BJ (cell line): ENCODE results near the gene ACKR2. TPM values are rescaled to one million over a fixed set of nuclear protein-coding genes. Genes with fewer than 3 reads are reported as not detected.

Source experiments
- CTCF ChIA-PET: fragments of 350-600 bp; formaldehyde crosslinking; extraction: SDS; loops from one replicate; lab custom pipeline; 2021; ENCODE audit warnings: antibody characterized with exemption, inconsistent platforms; lab: Yijun Ruan, JAX
- POLR2A ChIA-PET: fragments of 300-600 bp; sonication (Branson Sonifier 250); formaldehyde crosslinking; extraction: SDS; loops from one replicate; lab custom pipeline; 2021; ENCODE audit warnings: antibody characterized with exemption; lab: Charles Lee
- DNase-seq: peaks from one replicate; pipeline ENCODE4 v3.0.0-alpha.2; 2011; ENCODE audit warnings: low read depth
- H3K27me3 ChIP-seq: 2 replicates; pipeline ENCODE4 v1.6.0; 2011; ENCODE audit warnings: low read length; ENCODE audit not compliant: control insufficient read depth, insufficient read depth
- H3K36me3 ChIP-seq: 2 replicates; pipeline ENCODE4 v1.5.1; 2011; ENCODE audit warnings: low read length; ENCODE audit not compliant: control insufficient read depth, insufficient read depth
- H3K4me3 ChIP-seq: 2 replicates; pipeline ENCODE4 v1.5.1; 2011; ENCODE audit warnings: low read depth, mild to moderate bottlenecking, control low read depth, low read length
- CTCF ChIP-seq: IDR thresholded peaks from 2 replicates; pipeline ENCODE4 v1.5.1; 2011; ENCODE audit warnings: low read depth, mild to moderate bottlenecking, control low read depth, inconsistent platforms, low read length, moderate library complexity; ENCODE audit not compliant: insufficient read depth
- polyA plus RNA-seq: library from polyadenylated mRNA; depleted of rRNA; stranded (reverse); fragments of >200 nt; gene quantifications from 2 replicates; pipeline ENCODE4 v1.2.3, GENCODE V29; 2011

The ACKR2 gene
- polyA plus RNA-seq, 1 experiment, result 0.15 TPM

GRCh38 chr3:42855547-42856380 lies 46.5 kb downstream of the ACKR2 start:
- Histone ChIP-seq H3K36me3 (no peaks in the 10 kb centered on the region), H3K27me3 (peaks cover 4% of the 10 kb centered on the region), H3K4me3 (no peak overlapping the region)
- POLR2A ChIA-PET, result no interaction called here
- DNase-seq, result no peak
- CTCF ChIA-PET, result interaction anchor here (0.9 to 1.4 kb wide), 2 partner anchors 16 to 24 kb away, joined by 5 read pairs; no protein-coding TSS in a partner anchor
- no peak for TF ChIP-seq CTCF

DNA sequence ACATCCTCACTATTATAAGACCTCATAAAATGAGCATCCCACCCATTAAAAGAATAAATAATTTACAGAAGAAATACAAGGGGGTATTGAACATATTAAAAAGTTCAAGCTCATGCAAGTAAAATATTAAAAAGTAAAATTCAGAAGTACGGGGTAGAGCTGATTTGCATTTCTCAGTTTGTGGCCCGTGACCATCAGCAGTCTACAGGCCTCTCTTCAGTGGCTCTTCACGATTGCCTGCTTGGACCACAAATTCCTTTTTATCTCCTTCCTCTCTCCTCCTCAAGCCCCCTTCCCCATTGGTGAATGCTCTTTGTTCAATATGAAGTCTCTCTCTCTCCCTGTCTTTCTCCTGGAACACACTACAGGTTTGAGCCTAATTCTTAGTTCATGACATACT lies 47.3 kb downstream of the ACKR2 start:
- Histone ChIP-seq H3K36me3 (no peaks in the 10 kb centered on the region), H3K27me3 (peaks cover 4% of the 10 kb centered on the region), H3K4me3 (no peak overlapping the region)
- ChIA-PET POLR2A (no interaction called here), CTCF (interaction anchor here (0.6 to 1.4 kb wide), 3 partner anchors 17 to 74 kb away, joined by 3 to 5 read pairs (median 5); no protein-coding TSS in a partner anchor)
- TF ChIP-seq CTCF, result no peak
- DNase-seq, result no peak

GRCh38 chr3:42864321-42864950 lies 55.2 kb downstream of the ACKR2 start:
- DNase-seq, result no peak
- CTCF ChIA-PET, result no interaction called here

GRCh38 chr3:42865256-42865655 lies 56.0 kb downstream of the ACKR2 start:
- H3K27me3 ChIP-seq, result 0 out of 2 replicates have a peak, but pooled peaks cover 2% of the 10 kb centered on the region
- ChIA-PET CTCF (interaction anchor here (0.6 kb wide), 1 partner anchor 860 kb away, joined by 3 read pairs; no protein-coding TSS in a partner anchor), POLR2A (no interaction called here)
- H3K36me3 ChIP-seq, result no peaks in the 10 kb centered on the region
- no peak for DNase-seq
- H3K4me3 ChIP-seq, result no peak overlapping the region
- TF ChIP-seq CTCF, result no peak

More at GRCh38 chr3:42864321-42864950, 55.2 kb downstream of the ACKR2 start:
- Histone ChIP-seq H3K4me3 (no peak overlapping the region), H3K36me3 (no peaks in the 10 kb centered on the region), H3K27me3 (0 out of 2 replicates have a peak, but pooled peaks cover 2% of the 10 kb centered on the region)
- no peak for TF ChIP-seq CTCF
- POLR2A ChIA-PET, result no interaction called here

DNA sequence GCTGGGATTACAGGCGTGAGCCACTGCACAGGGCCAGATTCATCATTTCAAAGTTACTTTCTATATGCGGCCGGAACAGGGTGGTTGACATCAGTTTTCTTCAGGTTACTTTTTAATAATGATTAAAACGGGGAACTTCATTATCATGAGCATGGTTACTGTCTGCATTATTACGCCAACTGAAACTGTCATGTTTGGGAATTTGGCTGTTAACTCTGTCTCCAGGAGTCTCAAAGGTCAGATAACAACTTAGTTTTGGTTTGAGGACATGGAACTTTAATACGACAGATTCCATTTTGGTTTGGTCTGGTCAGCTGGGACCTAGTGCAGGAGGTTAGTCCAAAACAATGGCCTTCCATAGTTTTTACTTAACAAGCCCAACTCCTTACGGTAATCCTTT lies 57.9 kb downstream of the ACKR2 start:
- DNase-seq, result no peak
- POLR2A ChIA-PET, result no interaction called here
- CTCF ChIA-PET, result no interaction called here
- Histone ChIP-seq H3K27me3 (peaks cover 2% of the 10 kb centered on the region; the same call in 1 of the 2 replicates), H3K4me3 (no peak overlapping the region), H3K36me3 (no peaks in the 10 kb centered on the region)
- no peak for TF ChIP-seq CTCF
